Upper lobe of left lung (tissue), 4 donors: ENCODE results near the gene TDRD12.

ENCODE experiments used
- EP300 ChIP-seq, 4 donors: sonication (generic); formaldehyde crosslinking; IDR thresholded peaks; one replicate each; pipeline ENCODE4 v1.5.1; 2017; ENCODE audit warnings: antibody characterized with exemption in 4 of 4, control low read depth in 2 of 4
- POLR2A ChIP-seq, 4 donors: fragments of 450-650 bp; IDR thresholded peaks; one replicate each; pipeline ENCODE4 v1.5.1; 2016 to 2017; ENCODE audit warnings: antibody characterized with exemption in 4 of 4, mild to moderate bottlenecking in 2 of 4
- TF ChIP-seq, protein P1 (sequence below), 6 experiments: fragments of 450-650 bp in 4 of 6; fragments of 200-600 bp in 2 of 6; sonication (generic) in 2 of 6; IDR thresholded peaks; one replicate each; pipeline ENCODE4 v1.5.1; 2016 to 2019; ENCODE audit warnings: antibody characterized with exemption in 6 of 6

DNA sequence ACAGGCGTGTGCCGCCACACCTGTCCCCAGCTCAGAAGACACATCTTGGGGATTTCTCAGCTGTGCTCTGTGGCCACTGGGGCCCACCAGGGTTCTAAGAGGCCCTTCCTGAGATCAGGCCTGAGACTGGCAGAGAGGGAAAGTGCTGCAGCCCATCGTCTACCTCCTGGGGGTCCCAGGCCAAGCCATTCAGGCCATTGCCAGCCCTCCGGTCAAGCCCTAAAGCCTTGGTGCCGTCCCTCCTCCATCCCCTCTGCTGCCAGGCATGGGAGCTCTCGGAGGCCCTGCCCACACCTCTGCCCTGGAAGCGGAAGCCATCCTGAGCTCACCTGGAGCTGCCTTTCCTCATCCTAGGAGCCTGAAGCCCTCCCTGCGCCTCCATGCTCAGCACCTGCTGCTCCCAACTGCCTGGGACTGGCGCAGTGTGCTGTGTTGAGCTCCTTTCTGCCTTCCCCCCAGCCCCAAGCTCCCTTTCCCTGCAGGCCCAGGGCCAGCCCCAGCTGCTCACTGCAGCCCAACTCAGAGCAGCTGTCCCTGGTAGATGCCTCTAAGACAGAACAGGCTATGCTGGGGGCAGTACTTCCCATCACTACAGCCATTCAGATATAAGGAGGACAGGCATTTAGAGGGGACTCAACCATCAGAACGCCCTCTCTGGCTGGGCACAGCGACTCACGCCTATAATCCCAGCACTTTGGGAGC lies 147.1 kb downstream of the TDRD12 start:
- TF ChIP-seq, protein P1, sequence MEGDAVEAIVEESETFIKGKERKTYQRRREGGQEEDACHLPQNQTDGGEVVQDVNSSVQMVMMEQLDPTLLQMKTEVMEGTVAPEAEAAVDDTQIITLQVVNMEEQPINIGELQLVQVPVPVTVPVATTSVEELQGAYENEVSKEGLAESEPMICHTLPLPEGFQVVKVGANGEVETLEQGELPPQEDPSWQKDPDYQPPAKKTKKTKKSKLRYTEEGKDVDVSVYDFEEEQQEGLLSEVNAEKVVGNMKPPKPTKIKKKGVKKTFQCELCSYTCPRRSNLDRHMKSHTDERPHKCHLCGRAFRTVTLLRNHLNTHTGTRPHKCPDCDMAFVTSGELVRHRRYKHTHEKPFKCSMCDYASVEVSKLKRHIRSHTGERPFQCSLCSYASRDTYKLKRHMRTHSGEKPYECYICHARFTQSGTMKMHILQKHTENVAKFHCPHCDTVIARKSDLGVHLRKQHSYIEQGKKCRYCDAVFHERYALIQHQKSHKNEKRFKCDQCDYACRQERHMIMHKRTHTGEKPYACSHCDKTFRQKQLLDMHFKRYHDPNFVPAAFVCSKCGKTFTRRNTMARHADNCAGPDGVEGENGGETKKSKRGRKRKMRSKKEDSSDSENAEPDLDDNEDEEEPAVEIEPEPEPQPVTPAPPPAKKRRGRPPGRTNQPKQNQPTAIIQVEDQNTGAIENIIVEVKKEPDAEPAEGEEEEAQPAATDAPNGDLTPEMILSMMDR (IDR thresholded peaks at IDR 0.05) = no peak
- no peak for TF ChIP-seq EP300 (IDR thresholded peaks at IDR 0.05)
- no peak for TF ChIP-seq POLR2A (IDR thresholded peaks at IDR 0.05)
